HUES48 (cell line): ENCODE results near the gene ACTR1A.

Experiments used
- H3K27ac ChIP-seq: one replicate; pipeline ENCODE4 v1.7.0; 2013; ENCODE audit warnings: low read depth, low read length, inconsistent platforms
- H3K27me3 ChIP-seq: 2 replicates; pipeline ENCODE4 v1.6.1; 2013; ENCODE audit warnings: mild to moderate bottlenecking, low read length; ENCODE audit not compliant: control insufficient read depth, insufficient read depth
- H3K36me3 ChIP-seq: 2 replicates; pipeline ENCODE4 v1.6.1; 2013; ENCODE audit warnings: low read length; ENCODE audit not compliant: control insufficient read depth, insufficient read depth
- H3K4me1 ChIP-seq: 2 replicates; pipeline ENCODE4 v1.6.1; 2013; ENCODE audit warnings: mild to moderate bottlenecking, low read length; ENCODE audit not compliant: control insufficient read depth, insufficient read depth
- H3K4me3 ChIP-seq: 2 replicates; pipeline ENCODE4 v1.5.1; 2013; ENCODE audit warnings: mild to moderate bottlenecking, low read depth, low read length
- H3K9ac ChIP-seq: 2 replicates; pipeline ENCODE4 v1.6.1; 2013; ENCODE audit warnings: mild to moderate bottlenecking, low read depth, low read length, moderate library complexity
- H3K9me3 ChIP-seq: 2 replicates; pipeline ENCODE4 v1.6.1; 2013; ENCODE audit warnings: low read length; ENCODE audit not compliant: control insufficient read depth, insufficient read depth

ACTR1A gene

DNA sequence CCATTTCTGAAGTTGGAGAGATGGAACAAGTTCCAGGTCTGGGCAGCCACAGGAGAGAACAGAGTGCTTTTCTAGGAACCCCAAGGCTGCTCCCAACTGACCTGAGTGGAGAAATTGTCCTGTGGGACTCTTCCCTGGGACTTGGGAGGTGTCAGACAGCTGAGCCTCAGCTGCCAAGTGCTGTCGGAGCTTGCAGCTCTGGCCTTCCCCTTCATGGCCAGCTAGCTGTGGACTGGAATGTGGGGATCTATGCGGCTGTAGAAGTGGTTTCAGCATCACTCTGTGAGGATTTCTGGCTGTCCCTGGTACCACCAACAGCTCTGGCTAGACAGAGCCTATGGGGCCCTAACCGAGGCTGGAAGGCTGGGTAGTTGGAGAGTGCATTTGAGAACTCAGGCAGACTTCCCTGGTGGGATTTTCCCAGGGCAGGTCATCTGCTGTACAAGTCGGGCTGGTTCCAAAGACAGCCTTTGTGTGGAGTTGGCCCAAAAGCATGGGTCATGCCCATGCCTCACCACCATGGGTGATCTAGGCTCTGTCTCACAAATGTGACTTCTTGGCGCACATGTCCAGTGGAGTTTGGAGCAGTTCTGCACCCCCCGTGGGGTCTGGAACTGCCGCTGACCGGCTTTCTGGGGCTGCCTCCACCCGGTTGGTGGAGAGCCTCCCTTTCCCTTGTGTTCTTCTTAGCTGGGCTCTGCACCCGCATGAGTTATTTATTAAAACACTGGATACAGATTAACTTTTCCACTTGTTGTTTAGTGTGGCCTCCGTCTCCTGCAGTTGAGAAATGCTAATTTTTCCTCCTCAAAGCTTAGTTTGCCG lies 12.2 kb upstream of the ACTR1A start:
- H3K9ac ChIP-seq = no peak overlapping the region

GRCh38 chr10:102511583-102512274 lies 9.2 kb upstream of the ACTR1A start:
- H3K4me1 ChIP-seq = no peaks in the 10 kb centered on the region
- H3K9ac ChIP-seq = no peak overlapping the region

More for the DNA sequence above, 12.2 kb upstream of the ACTR1A start:
- H3K4me3 ChIP-seq = no peak overlapping the region
- peaks cover 19% of the 10 kb centered on the region for H3K36me3 ChIP-seq
- no peak overlapping the region for H3K27ac ChIP-seq
- no peaks in the 10 kb centered on the region for H3K4me1 ChIP-seq
- no peaks in the 10 kb centered on the region for H3K27me3 ChIP-seq
- H3K9me3 ChIP-seq = no peaks in the 10 kb centered on the region

GRCh38 chr10:102509387-102509786 lies 6.9 kb upstream of the ACTR1A start:
- H3K27ac ChIP-seq = no peak overlapping the region
- H3K9ac ChIP-seq = no peak overlapping the region
- no peaks in the 10 kb centered on the region for H3K9me3 ChIP-seq
- no peak overlapping the region for H3K4me3 ChIP-seq
- peaks cover 6% of the 10 kb centered on the region; the same call in 1 of the 2 replicates for H3K4me1 ChIP-seq
- peaks cover 16% of the 10 kb centered on the region for H3K27me3 ChIP-seq
- peaks cover 25% of the 10 kb centered on the region for H3K36me3 ChIP-seq

More at GRCh38 chr10:102511583-102512274, 9.2 kb upstream of the ACTR1A start:
- no peak overlapping the region for H3K4me3 ChIP-seq
- H3K9me3 ChIP-seq = no peaks in the 10 kb centered on the region
- no peaks in the 10 kb centered on the region for H3K27me3 ChIP-seq
- H3K27ac ChIP-seq = no peak overlapping the region
- H3K36me3 ChIP-seq = peaks cover 29% of the 10 kb centered on the region

- no peak overlapping the region for H3K9ac ChIP-seq
- peaks cover 16% of the 10 kb centered on the region for H3K27me3 ChIP-seq
- peaks cover 22% of the 10 kb centered on the region for H3K36me3 ChIP-seq
- peaks cover 6% of the 10 kb centered on the region; the same call in 1 of the 2 replicates for H3K4me1 ChIP-seq
- no peak overlapping the region for H3K27ac ChIP-seq
- no peak overlapping the region for H3K4me3 ChIP-seq
- H3K9me3 ChIP-seq = no peaks in the 10 kb centered on the region
These were observed 6.0 kb upstream of the ACTR1A start for GRCh38 chr10:102508506-102508905.

DNA sequence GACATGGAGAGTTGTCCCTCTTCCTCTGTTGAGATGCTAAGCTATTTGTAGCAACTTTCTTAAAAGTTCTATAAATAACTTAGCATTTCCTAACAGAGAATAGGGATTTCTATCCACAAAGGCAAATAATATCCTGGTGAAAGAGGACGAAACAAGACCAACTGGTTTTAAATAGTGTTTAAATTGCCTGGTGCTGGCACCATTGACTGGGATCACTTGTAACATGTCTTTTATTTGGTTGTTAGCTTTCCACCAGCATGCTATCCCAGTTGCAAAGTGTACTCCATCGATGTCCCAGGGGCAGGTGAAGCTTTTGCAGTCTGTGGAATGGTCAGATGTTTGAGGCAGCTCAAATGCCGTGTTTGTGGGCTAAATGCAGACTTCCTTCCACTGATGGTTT lies 5.0 kb upstream of the ACTR1A start:
- Histone ChIP-seq H3K36me3 (peaks cover 21% of the 10 kb centered on the region), H3K27me3 (peaks cover 16% of the 10 kb centered on the region), H3K4me1 (peaks cover 11% of the 10 kb centered on the region; the same call in 1 of the 2 replicates), H3K9ac (no peak overlapping the region), H3K27ac (no peak overlapping the region), H3K4me3 (no peak overlapping the region), H3K9me3 (no peaks in the 10 kb centered on the region)

DNA sequence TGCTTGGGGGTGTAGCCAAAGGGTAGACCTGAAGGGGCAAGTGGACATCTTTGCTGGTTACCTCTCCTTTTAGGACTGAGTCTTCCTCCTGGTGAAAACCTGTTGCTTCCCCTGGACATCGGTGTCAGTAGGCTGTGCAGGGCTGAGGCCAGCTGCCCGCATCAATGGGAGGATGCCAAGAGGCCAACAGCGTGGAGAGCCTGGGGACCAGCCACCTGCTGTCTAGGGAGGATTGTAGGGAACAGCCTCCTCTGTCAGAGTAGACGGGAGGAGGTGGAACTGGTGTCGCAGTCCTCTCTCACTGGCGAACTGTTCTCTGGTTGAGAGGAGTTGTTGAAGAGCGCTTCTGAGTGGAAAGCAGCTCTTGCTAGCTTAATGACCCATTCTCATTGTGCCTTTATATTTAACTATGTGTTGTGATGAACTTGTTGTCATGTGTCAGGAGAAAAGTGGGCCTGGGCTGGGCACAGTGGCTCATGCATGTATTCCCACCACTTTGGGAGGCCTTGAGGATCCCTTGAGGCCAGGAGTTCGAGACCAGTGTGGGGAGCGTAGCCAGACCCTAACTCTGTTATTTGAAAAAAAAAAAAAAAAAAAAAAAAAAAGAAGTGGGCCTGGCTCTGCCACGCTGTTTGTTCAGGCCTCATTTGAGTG lies 3.1 kb upstream of the ACTR1A start:
- H3K36me3 ChIP-seq = peaks cover 13% of the 10 kb centered on the region
- peaks cover 17% of the 10 kb centered on the region for H3K4me1 ChIP-seq
- H3K4me3 ChIP-seq = peak overlapping the region; percentile 71; the same call in 1 of the 2 replicates
- H3K9ac ChIP-seq = no peak overlapping the region
- H3K27ac ChIP-seq = no peak overlapping the region
- no peaks in the 10 kb centered on the region for H3K9me3 ChIP-seq
- peaks cover 16% of the 10 kb centered on the region for H3K27me3 ChIP-seq

DNA sequence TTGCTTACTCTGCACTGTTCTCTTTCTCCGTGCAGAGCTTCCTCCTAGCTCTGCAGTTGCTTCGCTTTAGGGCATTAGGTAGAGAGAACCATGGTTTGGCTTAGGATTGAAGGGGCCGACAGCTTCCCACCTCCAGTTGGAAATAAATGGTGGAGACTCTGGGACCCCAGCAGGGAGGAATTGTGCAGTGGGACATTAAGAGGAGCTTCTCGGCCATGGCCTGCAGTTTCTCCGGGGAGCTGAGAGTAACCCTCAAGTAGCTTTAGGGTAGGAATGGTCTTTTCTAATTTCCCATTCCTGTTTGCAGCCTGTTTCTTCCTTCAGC lies 2.4 kb upstream of the ACTR1A start:
- Histone ChIP-seq H3K4me3 (peak overlapping the region; percentile 71), H3K27me3 (peaks cover 16% of the 10 kb centered on the region), H3K4me1 (peaks cover 17% of the 10 kb centered on the region), H3K9me3 (no peaks in the 10 kb centered on the region), H3K36me3 (peaks cover 13% of the 10 kb centered on the region), H3K9ac (0 out of 2 replicates have a peak overlapping the region, but pooled peaks have one; percentile 9), H3K27ac (peak overlapping the region; percentile 74)

- Histone ChIP-seq H3K27ac (peak overlapping the region; percentile 74), H3K4me1 (peaks cover 17% of the 10 kb centered on the region), H3K9ac (0 out of 2 replicates have a peak overlapping the region, but pooled peaks have one; percentile 9), H3K9me3 (no peaks in the 10 kb centered on the region), H3K4me3 (peak overlapping the region; percentile 71), H3K27me3 (peaks cover 16% of the 10 kb centered on the region), H3K36me3 (peaks cover 7% of the 10 kb centered on the region)
These were observed 1.9 kb upstream of the ACTR1A start for GRCh38 chr10:102504179-102504975.

DNA sequence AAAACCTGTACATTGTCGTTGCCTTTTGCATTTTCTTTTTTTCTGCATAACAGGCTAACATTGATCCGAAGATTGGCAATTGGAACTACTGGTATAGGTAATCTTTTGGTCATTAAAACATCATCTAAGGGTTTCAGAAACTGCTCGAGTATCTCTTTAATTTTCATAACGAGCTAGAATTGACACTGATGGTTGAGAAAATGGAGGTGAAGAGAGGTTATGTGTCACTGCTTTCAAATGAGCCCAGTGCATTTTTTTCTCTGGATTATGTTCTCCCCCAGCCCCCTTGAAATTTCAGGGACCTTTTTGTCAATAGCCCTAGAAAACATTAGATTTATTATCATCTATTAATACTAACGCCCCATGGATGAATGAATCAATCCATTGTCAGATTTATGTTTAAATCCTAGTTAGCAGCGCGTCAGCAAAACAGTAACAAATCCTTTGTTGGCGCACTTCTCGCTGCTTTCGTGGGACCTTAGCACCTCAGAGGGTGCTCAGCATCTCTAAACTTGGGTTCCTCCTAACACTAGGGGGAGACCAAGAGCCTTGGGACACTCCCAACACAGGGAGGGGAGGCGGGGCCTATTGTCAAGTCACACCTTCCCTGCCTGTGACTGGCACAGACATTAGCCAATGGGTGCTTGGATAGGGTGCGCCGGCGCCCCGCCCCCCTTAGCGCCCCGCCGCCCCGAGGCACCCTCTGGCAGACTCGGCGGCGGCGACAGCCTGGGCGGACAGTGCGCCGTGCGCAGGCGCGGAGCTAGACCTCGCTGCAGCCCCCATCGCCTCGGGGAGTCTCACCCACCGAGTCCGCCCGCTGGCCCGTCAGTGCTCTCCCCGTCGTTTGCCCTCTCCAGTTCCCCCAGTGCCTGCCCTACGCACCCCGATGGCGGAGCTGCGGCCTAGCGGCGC lies 1.0 kb upstream of the ACTR1A start, which contains the start of gene SUFU:
Gene SUFU (plus strand): TSS at position 709 of the 915 bp plus-strand sequence. CDS start 181 bp downstream, at position 890.
- Histone ChIP-seq H3K4me3 (peak within 1 kb of the TSS; percentile 94), H3K36me3 (no peaks in the 10 kb centered on the region), H3K9me3 (no peaks in the 10 kb centered on the region), H3K9ac (0 out of 2 replicates have a peak within 1 kb of the TSS, but pooled peaks have one; percentile 9), H3K4me1 (peaks cover 17% of the 10 kb centered on the region), H3K27me3 (peaks cover 16% of the 10 kb centered on the region), H3K27ac (peak within 1 kb of the TSS; percentile 74)
